SU-DHL-6 (cell line): ENCODE measurements around the gene PTPRG.

Source experiments
- CTCF ChIP-seq: fragments of 200-600 bp; sonication (generic); IDR thresholded peaks from one replicate; pipeline ENCODE4 v1.5.1; 2017; ENCODE audit warnings: antibody characterized with exemption, mild to moderate bottlenecking, low read length, moderate library complexity; ENCODE audit not compliant: insufficient read depth, poor library complexity, severe bottlenecking
- EZH2phosphoT487 ChIP-seq: fragments of 200-600 bp; sonication (generic), shearing (Covaris generic); conservative IDR thresholded peaks from 2 replicates; pipeline ENCODE4 v1.6.1; 2018; ENCODE audit warnings: mild to moderate bottlenecking, antibody characterized with exemption, low read length, moderate library complexity, mixed read lengths

GRCh38 chr3:61960976-61961375 is 399.6 kb downstream of the PTPRG start:
- no peak for TF ChIP-seq EZH2phosphoT487
- no peak for TF ChIP-seq CTCF
